GM12878 (cell line): Measurements from ENCODE around the gene GCH1. TPM values are rescaled to one million over a fixed set of nuclear protein-coding genes. Genes with fewer than 3 reads are reported as not detected.

Source experiments
- ATAC-seq: fragments of 200-7000 bp; cut with Tn5 transposase; 3 replicates; pipeline ENCODE4 v1.9.1; 2020; ENCODE audit warnings: mild to moderate bottlenecking, moderate library complexity
- BruUV-seq: library from RNA; stranded (reverse); fragments of 400-500 nt; replicated peaks from 2 replicates; lab custom pipeline; 2021; lab: Mats Ljungman, UMichigan
- CTCF ChIA-PET: fragments of 300-600 bp; sonication (Branson Sonifier 250); formaldehyde crosslinking; extraction: SDS; loops from one replicate; lab custom pipeline; 2021; ENCODE audit warnings: inconsistent platforms; lab: Yijun Ruan, JAX
- POLR2A ChIA-PET: fragments of 350-600 bp; formaldehyde crosslinking; extraction: SDS; loops from one replicate; lab custom pipeline; 2021; ENCODE audit warnings: inconsistent platforms; lab: Charles Lee
- RAD21 ChIA-PET: fragments of 300-600 bp; sonication (Branson Sonifier 250); formaldehyde crosslinking; loops from one replicate; lab custom pipeline; 2023; ENCODE audit warnings: antibody characterized with exemption; ENCODE audit not compliant: unreplicated experiment; lab: Charles Lee
- SMC1A ChIA-PET: fragments of 300-600 bp; sonication (Branson Sonifier 250); formaldehyde crosslinking; loops from one replicate; lab custom pipeline; 2023; ENCODE audit not compliant: unreplicated experiment, uncharacterized antibody; lab: Charles Lee
- DNase-seq: peaks from one replicate; pipeline ENCODE4 v3.0.0-alpha.2; 2011; ENCODE audit warnings: low read depth, low spot score
- FAIRE-seq: peaks from 3 replicates; lab custom pipeline; 2011; peaks lifted over from hg19 to GRCh38; lab: Jason Lieb, UNC
- H2AFZ ChIP-seq: 2 replicates; pipeline ENCODE4 v1.6.0; 2011; ENCODE audit warnings: low read depth, low read length, control low read depth; ENCODE audit not compliant: control insufficient read depth
- H3K27ac ChIP-seq: 2 replicates; pipeline ENCODE4 v1.5.1; 2011; ENCODE audit warnings: control low read depth; ENCODE audit not compliant: control insufficient read depth, insufficient read depth
- H3K27me3 ChIP-seq, 2 experiments: replicated peaks in 1 of 2; 2 replicates each; pipeline versions ENCODE4 v1.6.0 to v1.6.1; 2011; ENCODE audit warnings: low read length in 1 of 2; ENCODE audit not compliant: control insufficient read depth in 2 of 2, insufficient read depth in 2 of 2
- H3K36me3 ChIP-seq, 2 experiments: 2 replicates each; pipeline ENCODE4 v1.5.1; 2011; ENCODE audit warnings: low read length in 1 of 2; ENCODE audit not compliant: control insufficient read depth in 2 of 2, insufficient read depth in 2 of 2
- H3K4me1 ChIP-seq: 2 replicates; pipeline ENCODE4 v1.6.1; 2011; ENCODE audit warnings: mild to moderate bottlenecking, low read length, moderate library complexity, mixed read lengths; ENCODE audit not compliant: control insufficient read depth, insufficient read depth
- H3K4me2 ChIP-seq: 2 replicates; pipeline ENCODE4 v1.6.0; 2011; ENCODE audit warnings: control low read depth; ENCODE audit not compliant: control insufficient read depth, insufficient read depth
- H3K4me3 ChIP-seq: fragments of 200-600 bp; sonication (generic); 2 replicates; pipeline ENCODE4 v1.5.1; 2016
- H3K79me2 ChIP-seq: 2 replicates; pipeline ENCODE4 v1.6.0; 2011; ENCODE audit warnings: low read length; ENCODE audit not compliant: control insufficient read depth, insufficient read depth
- H3K9ac ChIP-seq: 2 replicates; pipeline ENCODE4 v1.8.0; 2011; ENCODE audit warnings: low read length, control low read depth, mixed read lengths; ENCODE audit not compliant: control insufficient read depth, insufficient read depth
- H3K9me3 ChIP-seq: replicated peaks from 3 replicates; pipeline ENCODE4 v1.5.1; 2011; ENCODE audit warnings: mild to moderate bottlenecking, low read length; ENCODE audit not compliant: control insufficient read depth, insufficient read depth
- H4K20me1 ChIP-seq: 2 replicates; pipeline ENCODE4 v1.6.0; 2011; ENCODE audit not compliant: control insufficient read depth, insufficient read depth
- ATF2 ChIP-seq: IDR thresholded peaks from 2 replicates; pipeline ENCODE4 v1.6.1; 2012; ENCODE audit warnings: low read length, inconsistent platforms
- CHD1 ChIP-seq: IDR thresholded peaks from 2 replicates; pipeline ENCODE4 v1.6.1; 2012; ENCODE audit warnings: low read depth, low read length, improper control_type of control experiment
- EGR1 ChIP-seq, 2 experiments: IDR thresholded peaks; 1 replicate in 1 of 2; 2 replicates in 1 of 2; pipeline ENCODE4 v1.6.1; 2011 to 2012; ENCODE audit warnings: low read depth in 2 of 2, low read length in 2 of 2, borderline replicate concordance in 1 of 2, mild to moderate bottlenecking in 1 of 2, moderate library complexity in 1 of 2
- MEF2B ChIP-seq: fragments of 450-650 bp; IDR thresholded peaks from 2 replicates; pipeline ENCODE4 v1.6.1; 2018; ENCODE audit warnings: mild to moderate bottlenecking, moderate library complexity; ENCODE audit not compliant: partially characterized antibody, poor library complexity, severe bottlenecking
- MYB ChIP-seq: fragments of 150-350 bp; IDR thresholded peaks from 2 replicates; pipeline ENCODE4 v1.6.1; 2014; ENCODE audit warnings: mild to moderate bottlenecking, low read depth, low read length, borderline replicate concordance
- NKRF ChIP-seq: fragments of 450-650 bp; conservative IDR thresholded peaks from 2 replicates; pipeline ENCODE4 v1.6.1; 2017; ENCODE audit warnings: mild to moderate bottlenecking, moderate library complexity
- POLR2AphosphoS5 ChIP-seq: IDR thresholded peaks from 2 replicates; pipeline ENCODE4 v1.6.1; 2011; ENCODE audit warnings: mild to moderate bottlenecking, low read length, inconsistent platforms
- SMAD5 ChIP-seq: IDR thresholded peaks from 2 replicates; pipeline ENCODE4 v1.6.1; 2016; ENCODE audit warnings: antibody characterized with exemption, low read depth
- WGBS: methylation state at CpG from one replicate; pipeline ENCODE4 v1.1.6; 2016; ENCODE audit warnings: low lambda C conversion rate; ENCODE audit not compliant: insufficient replicate concordance, insufficient coverage; ENCODE audit errors: missing lambda C conversion rate; 5-methylcytosine and 5-hydroxymethylcytosine counted together
- in situ Hi-C: fragments of 300-500 bp; cut with MboI; formaldehyde crosslinking; loops from 9 replicates; pipeline ENCODE4 v1.14.3; 2018; ENCODE audit warnings: mixed read lengths
- intact Hi-C: fragments of 100-400 bp; cut with micrococcal nuclease; formaldehyde crosslinking; loops from one replicate; pipeline ENCODE4 v1.14.2; 2022; ENCODE audit not compliant: unreplicated experiment
- polyA plus RNA-seq, 11 experiments: library from polyadenylated mRNA; depleted of rRNA in 4 of 11; unstranded in 6 of 11; stranded (reverse) in 5 of 11; fragments of >200 nt; fragmentation: Nextera tagmentation in 4 of 11; fragmentation: Illumina TruSeq in 1 of 11; extraction: Ambion mirVana in 4 of 11; extraction: Trizol in 1 of 11; gene quantifications; 1 replicate in 1 of 11; 2 replicates in 10 of 11; pipeline versions ENCODE4 v1.2.1 to v1.2.3, GENCODE V29; 2011 to 2016; ENCODE audit warnings: inconsistent platforms in 2 of 11, missing spikeins in 2 of 11, low read depth in 1 of 11
- total RNA-seq, 4 experiments: library from RNA; depleted of rRNA in 3 of 4; stranded (reverse); fragments of >200 nt in 3 of 4; fragmentation: Illumina TruSeq in 1 of 4; extraction: Trizol in 1 of 4; gene quantifications; 2 replicates each; pipeline versions ENCODE4 v1.2.1 to v1.2.3, GENCODE V29; 2013 to 2021

GCH1 gene
- total and polyA plus RNA-seq, 10 of the 15 experiments (the other 5 are each of a cell fraction or from before 2014, with no cell fraction given): 25.1 to 37.0 (median 33.8) TPM

GRCh38 chr14:54920052-54920451 lies 17.4 kb upstream of the GCH1 start:
- ChIA-PET RAD21 (interaction anchor here (0.7 kb wide), 1 partner anchor 151 kb away, joined by 3 read pairs; no protein-coding TSS in a partner anchor), SMC1A (interaction anchor here (1.0 kb wide), 1 partner anchor 72 kb away, joined by 3 read pairs; no protein-coding TSS in a partner anchor), CTCF (no interaction called here), POLR2A (interaction anchor here (1.1 kb wide), 1 partner anchor 72 kb away, joined by 4 read pairs; no protein-coding TSS in a partner anchor)
- H2AFZ ChIP-seq: no peak overlapping the region
- no peaks in the 10 kb centered on the region for H4K20me1 ChIP-seq
- WGBS: 42% methylated on average over 1 of the region's 1 CpG
- FAIRE-seq: no peak
- no peak overlapping the region for H3K9ac ChIP-seq
- H3K79me2 ChIP-seq: no peaks in the 10 kb centered on the region
- no TSS peak for BruUV-seq
- intact Hi-C loops: no loop called here
- H3K4me3 ChIP-seq: no peak overlapping the region
- H3K27me3 ChIP-seq: no peaks in the 10 kb centered on the region
- no peaks in the 10 kb centered on the region for H3K4me1 ChIP-seq
- no peak for DNase-seq
- no peaks in the 10 kb centered on the region for H3K36me3 ChIP-seq
- H3K9me3 ChIP-seq: no peaks in the 10 kb centered on the region
- H3K27ac ChIP-seq: no peak overlapping the region
- H3K4me2 ChIP-seq: no peak overlapping the region
- TF ChIP-seq MEF2B (no peak), ATF2 (no peak), MYB (no peak), SMAD5 (no peak), EGR1 (IDR thresholded peaks at IDR 0.05; ENCODE audit: borderline replicate concordance in 1 of 2, low read depth in 2 of 2, low read length in 2 of 2) (no peak), CHD1 (no peak), POLR2AphosphoS5 (no peak), NKRF (no peak)
- in situ Hi-C loops: no loop called here
- ATAC-seq: no peak
